Mesodermal cell (in vitro differentiated cells): ENCODE data around the gene SLC38A5.
"Not testable (repeated sequence)": the region's sequence is repeated elsewhere in the genome, so short reads cannot be mapped to it uniquely, and the experiment has no call there.

Source experiments
- H3K27ac ChIP-seq: 2 replicates; pipeline ENCODE4 v1.7.0; 2013; ENCODE audit warnings: mild to moderate bottlenecking, low read depth, low read length, moderate library complexity; ENCODE audit not compliant: severe bottlenecking
- H3K36me3 ChIP-seq: 2 replicates; pipeline ENCODE4 v1.7.1; 2013; ENCODE audit warnings: mild to moderate bottlenecking, low read length, moderate library complexity; ENCODE audit not compliant: control insufficient read depth, insufficient read depth
- H3K4me1 ChIP-seq: one replicate; pipeline ENCODE4 v1.7.1; 2013; ENCODE audit warnings: mild to moderate bottlenecking, low read length; ENCODE audit not compliant: insufficient read depth, control insufficient read depth, poor library complexity, severe bottlenecking
- H3K4me3 ChIP-seq: 2 replicates; pipeline ENCODE4 v1.7.0; 2013; ENCODE audit warnings: low read length, control low read depth, mild to moderate bottlenecking; ENCODE audit not compliant: insufficient read depth, poor library complexity, severe bottlenecking; ENCODE audit errors: extremely low read depth
- H3K9me3 ChIP-seq: 2 replicates; pipeline ENCODE4 v1.7.1; 2013; ENCODE audit warnings: mild to moderate bottlenecking, low read length, moderate library complexity; ENCODE audit not compliant: control insufficient read depth
- WGBS, 2 experiments: methylation state at CpG; one replicate each; pipeline ENCODE4 v1.1.5; 2013; ENCODE audit warnings: missing lambda C conversion rate in 2 of 2; ENCODE audit not compliant: insufficient coverage in 2 of 2; 5-methylcytosine and 5-hydroxymethylcytosine counted together

SLC38A5 gene

GRCh38 chrX:48458711-48459110 is 11.3 kb downstream of the SLC38A5 start:
- Histone ChIP-seq H3K36me3 (no peaks in the 10 kb centered on the region), H3K27ac (no peak overlapping the region), H3K9me3 (no peaks in the 10 kb centered on the region), H3K4me1 (no peaks in the 10 kb centered on the region), H3K4me3 (no peak overlapping the region)
- WGBS, 2 experiments: 83% methylated on average over 1 of the region's 6 CpGs; no CpG with 5 or more reads in 1 of the 2 experiments

DNA sequence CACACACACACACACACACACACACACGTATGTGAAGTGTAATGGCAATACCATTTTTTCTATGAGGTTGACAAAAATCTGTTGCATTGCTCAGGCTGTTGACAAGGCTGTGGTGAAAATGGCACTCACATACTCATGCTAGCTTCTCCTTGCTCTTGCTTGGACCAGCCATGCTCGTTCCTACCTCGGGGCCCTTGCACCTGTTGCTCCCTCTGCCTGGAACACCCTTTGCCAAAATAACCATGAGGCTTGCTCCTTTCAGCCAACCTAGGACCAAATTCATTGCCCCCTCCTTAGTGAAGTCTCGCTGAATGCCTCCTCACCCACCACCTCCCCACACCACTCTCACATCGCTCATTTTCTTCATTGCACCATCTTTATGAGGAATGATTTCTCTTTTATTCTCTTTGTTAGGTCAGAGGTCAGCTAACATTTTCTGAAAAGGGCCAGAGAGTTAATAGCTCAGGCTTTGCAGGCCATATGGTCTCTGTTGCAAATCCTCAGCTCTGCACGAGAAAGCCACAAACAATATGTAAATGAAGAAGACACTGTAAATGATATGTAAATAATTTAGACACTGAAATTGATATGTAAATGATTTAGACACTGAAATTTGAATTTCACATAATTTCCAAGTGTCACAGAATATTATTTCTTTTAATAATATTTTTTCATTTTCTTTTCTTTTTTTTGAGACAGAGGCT is 13.3 kb downstream of the SLC38A5 start:
- 93% methylated on average over 3 of the region's 6 CpGs; no CpG with 5 or more reads in 1 of the 2 experiments for WGBS, 2 experiments

GRCh38 chrX:48451708-48452107 is 18.4 kb downstream of the SLC38A5 start:
- no CpG with 5 or more reads among the region's 4 CpGs for WGBS, 2 experiments
- Histone ChIP-seq H3K4me1 (no peaks in the 10 kb centered on the region), H3K27ac (no peak overlapping the region), H3K9me3 (no peaks in the 10 kb centered on the region), H3K4me3 (no peak overlapping the region), H3K36me3 (no peaks in the 10 kb centered on the region)

More for the DNA sequence above, 13.3 kb downstream of the SLC38A5 start:
- Histone ChIP-seq H3K4me1 (no peaks in the 10 kb centered on the region), H3K4me3 (no peak overlapping the region), H3K27ac (no peak overlapping the region), H3K36me3 (no peaks in the 10 kb centered on the region), H3K9me3 (no peaks in the 10 kb centered on the region)

- no peaks in the 10 kb centered on the region for H3K9me3 ChIP-seq
- no peak overlapping the region for H3K4me3 ChIP-seq
- H3K27ac ChIP-seq: no peak overlapping the region
- H3K4me1 ChIP-seq: no peaks in the 10 kb centered on the region
- no peaks in the 10 kb centered on the region for H3K36me3 ChIP-seq
Observed at GRCh38 chrX:48450076-48450475, 20.0 kb downstream of the SLC38A5 start.

DNA sequence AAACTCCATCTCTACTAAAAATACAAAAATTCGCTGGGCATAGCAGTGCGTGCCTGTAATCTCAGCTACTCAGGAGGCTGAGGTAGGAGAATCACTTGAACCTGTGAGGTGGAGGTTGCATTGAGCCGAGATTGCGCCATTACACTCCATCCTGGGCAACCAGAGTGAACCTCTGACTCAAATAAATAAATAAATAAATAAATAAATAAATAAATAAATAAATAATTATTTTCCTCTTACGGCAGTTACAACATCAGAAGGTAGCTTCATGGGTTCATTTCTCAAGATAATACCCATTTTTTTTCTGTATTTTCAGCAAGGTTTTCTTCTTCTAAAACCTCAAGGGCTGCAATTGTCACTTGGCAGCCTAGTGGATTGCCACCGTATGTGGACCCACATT is 22.9 kb downstream of the SLC38A5 start:
- not testable (repeated sequence) for H3K4me1 ChIP-seq, H3K36me3 ChIP-seq, H3K4me3 ChIP-seq, H3K27ac ChIP-seq, H3K9me3 ChIP-seq
- WGBS, 2 experiments: 100% methylated on average over 2 of the region's 6 CpGs; no CpG with 5 or more reads in 1 of the 2 experiments

DNA sequence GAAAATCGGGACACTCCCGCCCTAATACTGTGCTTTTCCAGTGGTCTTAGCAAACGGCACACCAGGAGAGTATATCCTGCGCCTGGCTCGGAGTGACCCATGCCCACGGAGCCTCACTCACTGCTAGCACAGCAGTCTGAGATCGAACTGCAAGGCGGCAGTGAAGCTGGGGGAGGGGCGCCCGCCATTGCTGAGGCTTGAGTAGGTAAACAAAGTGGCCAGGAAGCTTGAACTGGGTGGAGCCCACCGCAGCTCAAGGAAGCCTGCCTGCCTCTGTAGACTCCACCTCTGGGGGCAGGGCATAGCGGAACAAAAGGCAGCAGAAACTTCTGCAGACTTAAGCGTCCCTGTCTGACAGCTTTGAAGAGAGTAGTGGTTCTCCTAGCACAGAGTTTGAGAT is 36.3 kb downstream of the SLC38A5 start:
- H3K4me1 ChIP-seq, H3K9me3 ChIP-seq, H3K4me3 ChIP-seq, H3K36me3 ChIP-seq, H3K27ac ChIP-seq: not testable (repeated sequence)
- 75% methylated on average over 2 of the region's 13 CpGs; no CpG with 5 or more reads in 1 of the 2 experiments for WGBS, 2 experiments

DNA sequence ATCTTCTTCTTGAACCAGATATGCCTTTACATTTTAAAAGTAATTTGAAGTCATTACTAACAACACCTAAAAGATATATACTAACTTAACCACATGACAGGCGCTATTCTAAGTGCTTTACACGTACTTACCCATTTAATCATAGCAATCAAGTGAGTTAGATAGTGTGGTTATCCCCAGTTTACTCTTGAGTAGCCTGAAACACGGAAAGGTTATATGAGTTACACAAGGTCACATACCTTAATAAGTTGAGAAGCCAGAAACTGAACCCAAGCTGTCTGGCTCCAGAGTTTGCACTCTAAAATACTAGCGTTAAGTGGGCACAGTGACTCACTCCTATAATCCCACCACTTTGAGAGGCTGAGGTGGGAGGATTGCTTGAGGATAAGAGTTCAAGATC is 39.9 kb downstream of the SLC38A5 start:
- H3K4me3 ChIP-seq, H3K9me3 ChIP-seq, H3K27ac ChIP-seq, H3K36me3 ChIP-seq, H3K4me1 ChIP-seq: not testable (repeated sequence)
- no CpG with 5 or more reads among the region's 4 CpGs for WGBS, 2 experiments

- WGBS, 2 experiments: no CpG with 5 or more reads among the region's 5 CpGs
- not testable (repeated sequence) for H3K4me1 ChIP-seq, H3K9me3 ChIP-seq, H3K4me3 ChIP-seq, H3K27ac ChIP-seq, H3K36me3 ChIP-seq
Observed at GRCh38 chrX:48429606-48430005, 40.5 kb downstream of the SLC38A5 start.

GRCh38 chrX:48427027-48427716 is 42.9 kb downstream of the SLC38A5 start:
- not testable (repeated sequence) for H3K36me3 ChIP-seq, H3K4me3 ChIP-seq, H3K9me3 ChIP-seq, H3K4me1 ChIP-seq, H3K27ac ChIP-seq
- no CpG with 5 or more reads among the region's 12 CpGs for WGBS, 2 experiments

- H3K4me3 ChIP-seq, H3K4me1 ChIP-seq, H3K9me3 ChIP-seq, H3K36me3 ChIP-seq, H3K27ac ChIP-seq: not testable (repeated sequence)
- WGBS, 2 experiments: no CpG with 5 or more reads among the region's 15 CpGs
Observed at GRCh38 chrX:48411860-48412259, 58.2 kb downstream of the SLC38A5 start, which contains the start of gene SSX4B. TSS of gene SSX4B (minus strand) at chrX:48411960. CDS start at chrX:48411372, 588 bp downstream.
